Type B pancreatic cell (in vitro differentiated cells): ENCODE results near the gene GEMIN2. TPM values are rescaled to one million over a fixed set of nuclear protein-coding genes. Genes with fewer than 3 reads are reported as not detected.

Source experiments
- DNase-seq: peaks from one replicate; pipeline ENCODE4 v3.0.0; 2021; ENCODE audit warnings: mixed read lengths; ENCODE audit not compliant: unreplicated experiment; ENCODE audit errors: extremely low spot score
- H3K27ac Mint-ChIP-seq: 2 replicates; pipeline ENCODE4 v1.8.0; 2021; ENCODE audit warnings: mild to moderate bottlenecking, mixed read lengths
- H3K27me3 Mint-ChIP-seq: 2 replicates; pipeline ENCODE4 v1.8.0; 2021; ENCODE audit warnings: mixed read lengths
- H3K36me3 Mint-ChIP-seq: 2 replicates; pipeline ENCODE4 v1.8.0; 2021; ENCODE audit warnings: mixed read lengths
- H3K4me1 Mint-ChIP-seq: one replicate; pipeline ENCODE4 v1.8.0; 2021; ENCODE audit warnings: mixed read lengths; ENCODE audit not compliant: unreplicated experiment
- H3K4me3 Mint-ChIP-seq: 2 replicates; pipeline ENCODE4 v1.8.0; 2021; ENCODE audit warnings: mild to moderate bottlenecking, mixed read lengths
- H3K9me3 Mint-ChIP-seq: 2 replicates; pipeline ENCODE4 v1.8.0; 2021; ENCODE audit warnings: mixed read lengths
- total RNA-seq: library from RNA; stranded (reverse); gene quantifications from 2 replicates; pipeline ENCODE4 v1.2.1, GENCODE V29; 2021; ENCODE audit warnings: low replicate concordance
- TF ChIP-seq, protein P1 (sequence below): fragments of 200-600 bp; sonication (generic); conservative IDR thresholded peaks from 2 replicates; pipeline ENCODE4 v1.5.0; 2021; ENCODE audit warnings: antibody characterized with exemption, mild to moderate bottlenecking

The GEMIN2 gene
- total RNA-seq, 1 donor from 2014 or later = 20.1 TPM

DNA sequence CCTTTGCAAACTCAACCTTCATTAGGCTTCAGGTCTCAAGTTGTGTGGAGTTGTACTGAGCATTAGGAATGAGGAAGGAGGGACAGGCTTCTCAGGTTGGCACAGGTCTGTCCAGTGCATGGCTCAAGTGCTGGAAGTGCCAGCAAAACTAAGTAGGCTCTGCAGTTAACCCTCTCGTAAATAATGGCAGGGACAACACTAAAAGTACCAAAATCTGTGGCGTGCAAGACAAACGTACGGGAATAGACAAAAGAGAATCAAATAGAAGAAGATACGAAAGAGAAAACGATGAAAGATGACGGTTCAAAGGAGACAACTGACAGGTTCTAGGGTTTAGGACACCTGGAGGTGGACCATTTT is 55.4 kb downstream of the GEMIN2 start:
- no peak for DNase-seq
- Mint-ChIP-seq H3K36me3 (peaks cover 14% of the 10 kb centered on the region), H3K4me1 (peaks cover 24% of the 10 kb centered on the region), H3K4me3 (peak overlapping the region; percentile 97), H3K27me3 (no peaks in the 10 kb centered on the region), H3K27ac (peak overlapping the region; percentile 99), H3K9me3 (no peaks in the 10 kb centered on the region)
- TF ChIP-seq, protein P1, sequence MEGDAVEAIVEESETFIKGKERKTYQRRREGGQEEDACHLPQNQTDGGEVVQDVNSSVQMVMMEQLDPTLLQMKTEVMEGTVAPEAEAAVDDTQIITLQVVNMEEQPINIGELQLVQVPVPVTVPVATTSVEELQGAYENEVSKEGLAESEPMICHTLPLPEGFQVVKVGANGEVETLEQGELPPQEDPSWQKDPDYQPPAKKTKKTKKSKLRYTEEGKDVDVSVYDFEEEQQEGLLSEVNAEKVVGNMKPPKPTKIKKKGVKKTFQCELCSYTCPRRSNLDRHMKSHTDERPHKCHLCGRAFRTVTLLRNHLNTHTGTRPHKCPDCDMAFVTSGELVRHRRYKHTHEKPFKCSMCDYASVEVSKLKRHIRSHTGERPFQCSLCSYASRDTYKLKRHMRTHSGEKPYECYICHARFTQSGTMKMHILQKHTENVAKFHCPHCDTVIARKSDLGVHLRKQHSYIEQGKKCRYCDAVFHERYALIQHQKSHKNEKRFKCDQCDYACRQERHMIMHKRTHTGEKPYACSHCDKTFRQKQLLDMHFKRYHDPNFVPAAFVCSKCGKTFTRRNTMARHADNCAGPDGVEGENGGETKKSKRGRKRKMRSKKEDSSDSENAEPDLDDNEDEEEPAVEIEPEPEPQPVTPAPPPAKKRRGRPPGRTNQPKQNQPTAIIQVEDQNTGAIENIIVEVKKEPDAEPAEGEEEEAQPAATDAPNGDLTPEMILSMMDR = no peak

DNA sequence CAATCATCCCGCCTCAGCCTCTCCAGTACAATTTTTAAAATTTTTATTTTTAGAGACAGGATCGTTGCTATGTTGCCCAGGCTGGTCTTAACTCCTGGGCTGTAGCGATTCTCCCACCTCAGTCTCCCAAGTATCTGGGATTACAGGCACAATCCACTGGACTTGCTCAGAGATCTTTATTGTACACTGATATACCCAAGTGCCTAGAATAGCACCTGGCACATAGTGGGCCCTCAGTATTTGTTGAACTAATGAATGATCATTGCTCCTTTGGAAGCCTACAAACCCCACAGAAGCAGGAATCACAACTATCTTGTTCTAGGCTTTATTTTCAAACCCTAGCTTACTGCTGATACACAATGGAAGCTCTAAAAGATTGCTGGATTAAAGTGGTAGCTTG is 59.1 kb downstream of the GEMIN2 start:
- TF ChIP-seq, protein P1 = no peak
- no peaks in the 10 kb centered on the region for H3K9me3 Mint-ChIP-seq

DNA sequence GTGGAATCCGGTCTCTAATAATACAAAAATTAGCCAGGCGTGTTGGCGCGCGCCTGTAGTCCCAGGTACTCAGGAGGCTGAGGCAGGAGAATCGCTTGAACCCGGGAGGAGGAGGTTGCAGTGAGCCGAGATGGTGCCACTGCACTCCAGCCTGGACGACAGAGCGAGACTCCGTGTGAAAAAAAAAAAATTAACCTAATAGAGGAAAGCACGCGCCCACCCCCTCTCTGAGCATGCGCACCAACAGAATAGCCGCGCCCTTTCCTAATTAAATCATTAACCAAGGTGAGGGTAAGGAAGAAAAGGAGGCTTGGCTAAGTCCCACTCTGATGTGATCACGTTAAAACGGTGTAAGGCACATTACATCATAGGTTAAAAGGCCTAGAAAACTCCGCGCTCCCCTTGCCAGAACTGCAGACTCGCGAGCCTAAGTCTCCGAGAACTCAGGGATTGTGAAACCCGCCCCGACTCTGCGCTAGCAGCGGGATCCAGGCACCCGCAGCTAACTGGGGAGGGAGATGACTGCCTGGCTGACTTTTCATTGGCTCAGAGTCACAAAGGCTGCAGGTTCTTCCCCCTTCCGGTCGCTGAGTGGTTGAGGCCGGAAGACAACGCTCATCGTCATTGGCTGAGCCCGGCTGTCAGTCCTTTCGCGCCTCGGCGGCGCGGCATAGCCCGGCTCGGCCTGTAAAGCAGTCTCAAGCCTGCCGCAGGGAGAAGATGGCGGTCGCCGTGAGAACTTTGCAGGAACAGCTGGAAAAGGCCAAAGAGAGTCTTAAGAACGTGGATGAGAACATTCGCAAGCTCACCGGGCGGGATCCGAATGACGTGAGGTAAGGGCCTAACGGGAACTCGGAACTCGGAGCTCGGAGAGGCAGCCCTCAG is 60.7 kb downstream of the GEMIN2 start, which contains the start of gene PNN:
Gene PNN (plus strand): TSS at position 695 of the 885 bp plus-strand sequence. CDS start 26 bp downstream, at position 721.
- peaks cover 12% of the 10 kb centered on the region for H3K4me1 Mint-ChIP-seq
- no peaks in the 10 kb centered on the region for H3K27me3 Mint-ChIP-seq
- no peaks in the 10 kb centered on the region for H3K9me3 Mint-ChIP-seq
- TF ChIP-seq, protein P1 = no peak
- DNase-seq = peak; percentile 96
- H3K36me3 Mint-ChIP-seq = peaks cover 29% of the 10 kb centered on the region
- peak within 1 kb of the TSS; percentile 99 for H3K4me3 Mint-ChIP-seq
- H3K27ac Mint-ChIP-seq = peak within 1 kb of the TSS; percentile 99

More for the DNA sequence above, 59.1 kb downstream of the GEMIN2 start:
- H3K27ac Mint-ChIP-seq = peak overlapping the region; percentile 39
- H3K27me3 Mint-ChIP-seq = no peaks in the 10 kb centered on the region
- peaks cover 26% of the 10 kb centered on the region for H3K36me3 Mint-ChIP-seq
- H3K4me3 Mint-ChIP-seq = peak overlapping the region; percentile 71
- DNase-seq = no peak
- H3K4me1 Mint-ChIP-seq = peaks cover 21% of the 10 kb centered on the region

DNA sequence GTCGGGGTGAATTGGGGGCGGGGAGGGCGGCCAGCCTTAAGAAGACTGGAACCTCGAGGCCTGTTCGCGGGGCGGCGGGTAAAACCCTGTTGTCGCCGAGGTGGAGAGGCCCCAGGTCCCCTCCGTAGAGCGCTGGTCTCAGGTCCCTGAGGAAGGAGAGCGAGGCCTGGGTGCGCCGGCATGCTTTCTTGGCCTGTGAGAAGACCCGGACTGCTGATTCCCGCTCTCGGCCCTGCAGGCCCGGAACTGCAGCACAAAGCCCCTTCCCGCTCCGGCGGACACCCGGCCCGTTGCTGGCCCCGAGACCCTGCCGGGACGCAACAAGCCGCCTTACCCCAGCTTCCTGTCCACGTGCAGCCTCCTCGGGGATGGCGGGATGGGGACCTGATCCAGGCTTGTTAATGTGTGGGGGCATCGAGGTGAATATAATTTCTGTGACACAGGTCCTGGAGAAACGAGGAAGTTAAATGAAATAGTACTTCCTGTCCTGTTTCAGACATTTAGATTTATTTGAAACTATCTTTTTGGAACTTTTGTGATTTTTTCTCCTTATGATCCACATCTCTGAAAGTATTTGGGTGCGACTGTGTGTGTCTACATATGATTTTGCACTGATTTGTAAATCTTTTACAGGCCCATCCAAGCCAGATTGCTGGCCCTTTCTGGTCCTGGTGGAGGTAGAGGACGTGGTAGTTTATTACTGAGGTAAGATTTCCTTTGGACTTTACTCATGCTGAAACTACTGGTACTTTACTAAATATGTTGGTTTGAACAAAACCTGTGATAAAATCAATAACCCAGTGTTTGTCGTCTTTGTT is 61.5 kb downstream of the GEMIN2 start:
- peak; percentile 75 for DNase-seq
- Mint-ChIP-seq H3K4me3 (peak overlapping the region; percentile 99), H3K27ac (peak overlapping the region; percentile 99), H3K27me3 (no peaks in the 10 kb centered on the region), H3K36me3 (peaks cover 29% of the 10 kb centered on the region), H3K4me1 (peaks cover 12% of the 10 kb centered on the region), H3K9me3 (no peaks in the 10 kb centered on the region)
- TF ChIP-seq, protein P1 = no peak

DNA sequence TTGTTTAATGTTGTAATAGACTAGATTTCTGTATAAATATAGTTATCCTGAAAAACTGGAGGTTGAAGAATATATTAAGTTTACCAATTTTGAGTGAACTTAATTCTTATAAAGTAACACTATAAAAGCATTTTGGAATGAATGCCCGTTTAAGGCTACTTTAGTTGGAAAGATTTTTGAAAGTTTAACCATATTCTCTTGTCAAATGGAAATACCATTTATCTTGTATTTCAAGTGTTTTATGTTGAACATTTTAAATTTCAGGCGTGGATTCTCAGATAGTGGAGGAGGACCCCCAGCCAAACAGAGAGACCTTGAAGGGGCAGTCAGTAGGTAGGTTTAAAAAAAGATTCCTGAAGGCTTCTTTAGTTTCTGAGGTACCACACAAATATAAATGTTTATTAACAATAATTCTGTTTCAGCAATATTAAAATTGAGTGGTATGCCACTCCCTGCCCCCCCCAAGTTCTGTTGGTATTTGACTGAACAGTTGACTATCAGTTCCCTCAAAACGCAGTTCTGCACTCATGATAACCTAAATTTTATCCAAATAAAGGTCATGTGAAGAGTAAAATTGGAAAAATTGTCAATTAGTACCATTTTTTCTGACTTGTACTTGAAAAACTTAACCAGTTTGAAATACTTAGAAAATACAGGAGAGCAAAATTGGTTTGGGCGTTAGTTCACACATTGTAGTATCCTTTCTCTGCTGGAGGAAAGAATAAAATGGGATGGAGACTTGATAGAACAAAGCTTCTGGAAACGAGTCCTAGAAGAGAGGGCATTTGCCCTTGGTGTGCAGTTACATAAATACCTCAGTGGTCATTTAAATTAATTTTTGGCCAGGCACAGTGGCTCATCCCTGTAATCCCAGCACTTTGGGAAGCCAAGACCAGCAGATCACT is 62.4 kb downstream of the GEMIN2 start:
- H3K27ac Mint-ChIP-seq = peak overlapping the region; percentile 99
- peaks cover 7% of the 10 kb centered on the region for H3K4me1 Mint-ChIP-seq
- DNase-seq = no peak
- H3K27me3 Mint-ChIP-seq = no peaks in the 10 kb centered on the region
- TF ChIP-seq, protein P1 = no peak
- H3K9me3 Mint-ChIP-seq = no peaks in the 10 kb centered on the region
- peak overlapping the region; percentile 99 for H3K4me3 Mint-ChIP-seq
- H3K36me3 Mint-ChIP-seq = peaks cover 29% of the 10 kb centered on the region
